Activated T-cell treated with anti-CD3 and anti-CD28 coated beads, Interleukin-2, amount 50 U/mL, for 1 hour (primary cell): ENCODE measurements around the gene PLEKHM3.

Experiments
- DNase-seq: peaks from one replicate; pipeline ENCODE4 v3.0.0-alpha.2; 2020

PLEKHM3 gene

DNA sequence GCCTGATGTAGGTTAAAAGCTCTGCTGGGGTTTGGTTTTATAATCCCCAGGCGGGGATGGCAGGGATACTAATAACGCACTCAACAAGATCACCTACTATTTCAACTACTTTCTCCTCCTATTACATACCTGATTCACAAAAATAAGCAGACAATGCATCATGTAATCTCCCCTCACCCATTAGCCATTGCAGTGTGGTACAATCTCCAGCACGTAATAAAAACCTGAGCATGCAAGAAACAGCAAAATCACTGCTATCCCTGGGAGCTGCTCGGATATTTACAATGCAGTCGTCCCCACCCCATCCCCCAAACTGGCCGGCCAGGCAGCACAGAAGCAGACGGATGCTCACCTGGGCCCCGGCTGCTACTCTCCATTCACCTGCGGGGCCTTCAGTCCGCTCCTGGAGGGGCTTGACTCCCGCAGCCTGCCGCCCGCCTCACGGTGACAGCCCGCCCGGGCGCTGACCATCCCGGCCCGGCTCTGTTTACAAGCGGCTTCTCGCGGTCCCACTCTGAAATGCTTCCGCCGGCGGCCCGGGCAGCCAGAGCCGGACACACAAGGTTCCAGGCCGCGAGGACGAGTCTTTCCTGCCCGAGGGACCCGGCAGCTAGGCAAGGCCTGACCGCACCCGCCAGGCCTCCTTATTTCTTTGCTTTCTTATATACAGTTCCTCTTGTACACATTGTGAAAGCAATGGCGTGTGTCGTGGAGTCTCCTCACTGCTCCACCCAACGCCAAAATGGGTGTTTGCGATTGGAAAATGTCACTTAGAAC is at the start of gene PLEKHM3:
TSS of gene PLEKHM3 (minus strand) at position 491 of the 777 bp plus-strand sequence. CDS start 23,888 bp downstream, outside the sequence.
- peak; percentile 80 for DNase-seq

GRCh38 chr2:208074610-208075356 is 49.5 kb upstream of the PLEKHM3 start:
- no peak for DNase-seq

DNA sequence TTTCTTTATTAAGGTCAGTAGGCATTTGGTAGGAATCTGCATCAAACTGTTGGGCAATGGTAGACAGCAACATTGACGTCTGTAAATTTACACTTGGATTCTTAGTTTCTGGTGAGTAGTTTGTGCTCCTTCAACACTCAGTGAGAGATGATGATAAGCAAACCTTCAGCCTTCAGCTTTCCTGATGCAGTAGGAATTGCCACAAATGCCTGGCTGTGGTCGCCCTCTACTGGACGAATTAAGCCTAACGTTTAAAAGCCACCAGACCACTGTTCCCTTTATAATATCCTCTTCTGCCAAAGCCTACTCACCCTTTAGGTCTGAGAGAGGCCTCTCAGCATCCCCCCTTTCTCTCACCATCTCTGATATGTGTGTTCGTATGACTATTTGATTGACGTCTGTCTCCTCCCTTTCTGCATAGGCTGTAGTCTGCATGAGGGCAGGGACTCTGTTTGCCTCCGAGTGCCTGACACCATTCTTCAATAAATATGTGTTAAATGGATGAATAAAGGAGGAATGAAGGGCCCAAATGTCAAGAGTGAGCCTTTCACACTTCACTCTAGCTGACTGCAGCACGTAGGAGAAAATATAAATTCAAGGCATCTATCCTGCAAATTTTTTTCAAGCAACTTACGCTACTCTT is 47.0 kb upstream of the PLEKHM3 start:
- peak; percentile 36 for DNase-seq

GRCh38 chr2:208069186-208069585 is 43.9 kb upstream of the PLEKHM3 start:
- DNase-seq, result no peak

- DNase-seq, result no peak
These were observed 40.7 kb upstream of the PLEKHM3 start for GRCh38 chr2:208066016-208066415.

- no peak for DNase-seq
These were observed 40.1 kb upstream of the PLEKHM3 start for GRCh38 chr2:208065476-208065875.

GRCh38 chr2:208064220-208064961 is 39.1 kb upstream of the PLEKHM3 start:
- DNase-seq, result no peak

DNA sequence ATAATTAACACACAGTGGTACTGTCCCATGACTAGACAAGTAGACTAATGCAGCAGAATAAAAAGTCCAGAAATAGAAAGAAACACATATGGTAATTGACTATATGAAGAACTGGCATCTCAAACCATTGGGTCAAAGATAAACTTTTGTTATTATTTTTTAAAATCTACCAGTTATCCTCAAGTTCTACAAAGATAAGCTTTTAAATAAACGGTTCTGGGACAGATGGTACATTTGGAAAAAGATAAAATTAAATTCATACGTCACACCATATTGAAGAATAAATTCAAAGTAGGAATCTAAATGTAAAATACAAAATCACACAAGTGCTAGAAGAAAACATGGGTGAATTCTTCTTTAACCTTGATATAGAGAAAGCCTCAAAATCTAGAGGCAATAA is 37.6 kb upstream of the PLEKHM3 start:
- no peak for DNase-seq

DNA sequence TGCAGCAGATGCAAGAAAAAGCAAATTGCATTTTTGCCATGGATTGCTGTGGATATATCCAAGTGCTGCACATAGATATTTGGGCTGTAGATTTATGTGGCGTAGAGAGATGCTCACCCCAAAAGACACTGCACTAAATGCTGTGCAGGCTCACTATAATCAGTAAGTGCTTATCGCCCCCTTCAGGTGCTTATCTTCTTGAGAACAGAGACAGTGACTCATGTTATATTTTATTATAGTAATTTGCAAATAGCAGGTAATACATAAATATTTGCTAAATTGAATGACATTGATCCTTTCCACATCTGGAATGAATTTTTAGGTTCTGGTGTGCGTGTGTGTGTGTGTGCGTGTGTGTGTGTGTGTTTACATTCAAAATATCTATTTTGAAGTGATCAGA is 36.8 kb upstream of the PLEKHM3 start:
- DNase-seq, result no peak

- no peak for DNase-seq
These were observed 31.8 kb upstream of the PLEKHM3 start for GRCh38 chr2:208057108-208057507.

DNA sequence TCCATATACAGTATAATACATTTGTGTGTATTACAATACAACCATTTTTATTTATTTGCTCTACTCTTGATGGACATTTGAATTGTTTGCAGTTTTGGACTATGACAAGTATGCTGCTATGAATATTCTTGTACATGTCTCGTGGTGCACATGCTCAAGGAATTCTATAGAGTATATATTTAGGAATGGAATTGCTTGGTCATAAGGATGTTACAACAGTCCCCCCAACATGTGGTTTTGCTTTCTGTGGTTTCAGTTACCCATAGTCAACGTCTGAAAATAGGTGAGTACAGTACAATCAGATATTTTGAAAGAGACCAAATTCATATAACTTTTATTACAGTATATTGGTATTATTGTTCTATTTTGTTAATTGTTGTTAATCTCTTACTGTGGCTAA is 24.1 kb upstream of the PLEKHM3 start:
- DNase-seq, result no peak

GRCh38 chr2:208049006-208049405 is 23.7 kb upstream of the PLEKHM3 start:
- DNase-seq, result no peak

DNA sequence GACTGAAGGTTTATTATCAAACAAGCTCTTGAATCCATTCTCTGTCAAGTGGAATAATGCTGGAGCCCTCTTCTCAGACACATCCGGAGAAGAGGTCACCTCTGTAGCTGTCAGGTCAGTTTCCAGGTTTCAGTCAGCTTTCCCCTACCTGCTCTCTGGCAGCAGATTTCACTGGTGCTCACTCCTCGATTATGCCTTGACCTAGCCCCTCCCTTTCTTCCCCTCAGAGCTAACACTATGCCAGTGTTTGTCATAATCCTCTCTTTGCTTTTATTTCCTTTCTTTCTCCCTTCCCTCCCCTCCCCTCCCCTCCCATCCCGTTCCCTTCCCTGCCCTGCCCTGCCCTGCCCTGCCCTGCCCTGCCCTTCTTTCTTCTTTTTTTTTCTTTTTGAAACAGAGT is 22.5 kb upstream of the PLEKHM3 start:
- DNase-seq, result no peak

- no peak for DNase-seq
These were observed 21.4 kb upstream of the PLEKHM3 start for GRCh38 chr2:208046686-208047085.

DNA sequence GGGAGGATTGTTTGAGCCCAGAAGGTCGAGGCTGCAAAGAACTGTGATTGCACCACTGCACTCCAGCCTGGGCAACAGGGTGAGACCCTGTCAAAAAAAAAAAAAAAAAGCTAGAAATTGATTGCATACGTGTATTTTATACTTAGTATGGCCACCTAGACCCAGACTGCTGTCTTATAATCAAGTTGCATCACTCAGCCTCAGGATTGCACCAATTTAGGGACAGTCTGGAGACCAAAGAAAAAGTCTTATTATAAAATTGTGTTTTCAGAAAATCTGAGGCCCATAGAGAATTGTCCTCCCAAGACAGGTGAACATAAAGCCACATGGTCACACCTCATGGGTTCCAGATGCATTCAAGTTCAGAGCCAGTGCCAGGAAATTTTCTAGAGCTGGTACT is 17.1 kb upstream of the PLEKHM3 start:
- no peak for DNase-seq

DNA sequence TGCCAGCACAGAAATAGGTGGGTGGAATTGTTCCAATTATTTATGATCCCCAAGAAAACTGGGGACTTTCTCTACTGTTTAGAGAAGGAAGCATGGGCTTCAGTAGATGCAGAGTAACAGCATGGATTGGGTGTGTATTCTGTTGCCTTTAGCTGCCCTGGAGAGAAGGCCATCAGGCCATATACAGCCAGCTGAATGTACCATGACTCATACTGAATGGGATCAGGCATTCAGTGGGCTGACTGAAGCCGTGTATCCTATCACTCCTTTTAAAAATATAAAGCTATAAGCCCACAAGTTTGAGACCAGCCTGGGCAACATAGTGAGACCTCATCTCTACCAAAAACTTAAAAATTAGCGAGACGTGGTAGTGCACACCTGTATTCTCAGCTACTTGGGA is 16.7 kb upstream of the PLEKHM3 start:
- no peak for DNase-seq

DNA sequence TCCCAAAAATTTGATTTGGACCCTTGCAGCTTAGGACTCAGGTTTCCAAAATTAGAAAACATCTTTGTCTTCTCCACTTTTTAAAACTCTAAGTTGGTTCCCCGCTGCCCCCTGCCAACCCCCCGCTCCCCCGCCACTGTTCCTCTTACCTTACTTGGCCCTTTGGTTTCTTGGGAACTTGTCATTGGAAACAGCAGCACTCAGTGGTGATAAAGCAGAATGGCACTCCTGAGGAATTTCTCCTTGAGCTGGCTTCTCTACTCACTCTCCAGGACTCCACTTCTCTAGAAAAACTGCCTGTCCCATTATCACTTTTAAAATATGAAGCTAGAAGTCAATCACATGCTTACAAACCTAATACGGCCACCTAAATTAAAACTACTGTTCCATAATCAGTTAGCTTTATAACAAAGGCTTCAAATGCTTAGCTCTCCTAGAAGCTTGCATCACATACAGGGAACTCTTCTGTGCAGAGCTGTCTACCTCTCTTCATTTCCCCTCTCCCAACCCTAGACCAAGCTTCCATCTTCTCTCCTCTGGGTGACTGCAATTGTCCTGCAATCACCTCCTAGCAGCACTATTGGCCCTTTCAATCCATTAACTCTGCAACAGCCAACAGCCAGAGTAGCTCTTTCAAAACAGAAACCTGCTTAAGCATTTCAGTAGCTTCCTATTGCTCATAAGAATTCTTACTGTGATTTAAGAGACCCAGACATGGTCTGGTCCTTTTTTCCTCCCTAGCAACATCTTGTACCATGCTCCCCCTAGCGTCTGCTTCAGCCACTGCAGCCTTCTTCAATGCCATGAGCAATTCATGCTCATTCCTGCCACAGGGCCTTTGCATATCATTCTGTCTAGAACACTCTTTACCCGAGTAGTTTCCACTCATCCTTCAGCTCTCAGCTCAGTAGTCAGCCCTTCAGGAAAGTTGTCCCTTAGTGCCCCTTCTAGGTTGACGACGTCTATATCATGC is 15.2 kb upstream of the PLEKHM3 start:
- DNase-seq, result peak; percentile 64

- DNase-seq, result no peak
These were observed 14.2 kb upstream of the PLEKHM3 start for GRCh38 chr2:208039376-208040110.

DNA sequence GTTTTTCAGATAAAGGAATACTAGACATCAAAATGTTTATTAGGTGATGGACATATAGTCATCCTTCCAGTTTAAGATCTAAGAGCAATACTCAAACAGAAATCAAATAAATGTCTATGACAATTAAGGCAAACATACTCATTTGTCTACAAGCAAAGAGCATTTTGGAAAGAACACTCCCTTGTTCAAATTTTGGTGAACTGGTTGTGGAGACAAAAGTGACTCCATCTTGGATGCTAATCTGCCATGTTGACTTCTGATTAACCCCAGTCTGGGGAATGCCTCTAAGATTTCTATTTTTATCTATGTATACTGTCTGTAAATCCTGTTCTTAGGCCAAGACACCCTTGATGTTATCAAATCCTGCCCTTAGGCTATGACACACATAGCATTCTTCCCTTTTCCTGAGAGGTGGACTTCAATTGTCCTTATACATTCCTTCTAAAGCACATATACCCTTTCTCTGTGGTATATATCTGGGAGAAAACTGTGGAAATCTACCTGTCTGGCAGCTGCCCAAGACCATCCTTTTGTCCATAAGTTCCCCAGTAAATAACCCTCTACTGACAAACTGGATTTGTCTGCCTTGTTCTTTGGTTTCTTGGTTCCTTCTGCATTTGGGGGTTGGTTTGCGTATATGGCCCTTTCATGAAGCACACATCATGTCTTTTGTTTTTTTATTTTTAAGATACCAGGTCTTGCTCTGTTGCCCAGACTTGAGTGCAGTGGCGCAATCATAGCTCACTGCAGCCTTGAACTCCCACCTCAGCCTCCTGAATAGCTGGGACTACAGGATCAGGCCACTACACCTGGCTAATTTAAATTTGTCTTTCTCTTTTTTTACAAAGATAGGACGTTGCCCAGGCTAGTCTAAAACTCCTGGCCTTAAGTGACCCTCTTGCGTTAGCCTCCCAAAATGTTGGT is 12.5 kb upstream of the PLEKHM3 start:
- DNase-seq, result no peak

- no peak for DNase-seq
These were observed 11.0 kb upstream of the PLEKHM3 start for GRCh38 chr2:208036357-208036756.
